BLaER1 treated with 17β-estradiol and CSF1 and Interleukin-3, amounts not matched to agents 10 nM and 100 nM (cell line): Measurements from ENCODE around the gene INPP5E.

Experiments
- H3K27ac ChIP-seq, 11 experiments: shearing (Covaris generic); formaldehyde crosslinking; 2 replicates each; pipeline ENCODE4 v1.8.1; 2022
- H3K27me3 ChIP-seq, 11 experiments: shearing (Covaris generic); formaldehyde crosslinking; 2 replicates each; pipeline ENCODE4 v1.8.1; 2022
- H3K36me3 ChIP-seq, 11 experiments: shearing (Covaris generic); formaldehyde crosslinking; 2 replicates each; pipeline ENCODE4 v1.8.1; 2022
- H3K4me1 ChIP-seq, 10 experiments: shearing (Covaris generic); formaldehyde crosslinking; 2 replicates each; pipeline ENCODE4 v1.8.1; 2022
- H3K4me2 ChIP-seq, 11 experiments: shearing (Covaris generic); formaldehyde crosslinking; 2 replicates each; pipeline ENCODE4 v1.8.1; 2022
- H3K4me3 ChIP-seq, 10 experiments: shearing (Covaris generic); formaldehyde crosslinking; 2 replicates each; pipeline ENCODE4 v1.8.1; 2022
- H3K9ac ChIP-seq, 11 experiments: shearing (Covaris generic); formaldehyde crosslinking; 2 replicates each; pipeline ENCODE4 v1.8.1; 2022
- H3K9me3 ChIP-seq, 11 experiments: shearing (Covaris generic); formaldehyde crosslinking; replicated peaks in 1 of 11; 2 replicates each; pipeline ENCODE4 v1.8.1; 2022
- H4K20me1 ChIP-seq, 11 experiments: shearing (Covaris generic); formaldehyde crosslinking; 2 replicates each; pipeline ENCODE4 v1.8.1; 2022
- Cebpa-rat ChIP-seq, 11 experiments: shearing (Covaris generic); IDR thresholded peaks; 2 replicates each; pipeline ENCODE4 v1.8.1; 2022

The INPP5E gene

DNA sequence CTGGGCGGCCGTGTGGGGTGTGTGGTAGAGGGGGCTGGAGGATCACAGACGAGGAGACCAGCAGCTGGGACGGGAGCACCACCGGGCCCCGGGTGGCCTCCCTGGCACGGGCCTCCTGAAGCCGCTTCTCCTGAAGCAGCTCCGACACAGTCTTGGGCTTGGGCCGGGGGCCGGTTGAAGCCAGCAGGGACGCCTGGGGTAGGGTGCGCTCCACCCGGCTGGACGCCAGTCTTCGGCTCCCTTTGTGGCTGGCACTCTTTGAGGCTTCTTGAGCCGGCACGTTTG lies 60.7 kb downstream of the INPP5E start:
- H3K36me3 ChIP-seq = peaks cover 55 to 95% (median 77%) of the 10 kb centered on the region in 11 experiments

More for the DNA sequence above, 60.7 kb downstream of the INPP5E start:
- H3K4me3 ChIP-seq = no peak overlapping the region
- peaks cover 0 to 78% (median 39%) of the 10 kb centered on the region in 11 experiments; a peak in 13 of 22 replicates for H4K20me1 ChIP-seq
- H3K4me1 ChIP-seq = peaks cover 33 to 44% (median 41%) of the 10 kb centered on the region in 10 experiments
- H3K9me3 ChIP-seq = no peaks in the 10 kb centered on the region
- TF ChIP-seq Cebpa-rat (IDR thresholded peaks at IDR 0.05) = no peak
- H3K4me2 ChIP-seq = no peak overlapping the region
- H3K27ac ChIP-seq = no peak overlapping the region
- H3K27me3 ChIP-seq = no peaks in the 10 kb centered on the region
- H3K9ac ChIP-seq = no peak overlapping the region
